CD8-positive, alpha-beta memory T cell (primary cell): ENCODE results near the gene RANBP3. TPM values are rescaled to one million over a fixed set of nuclear protein-coding genes. Genes with fewer than 3 reads are reported as not detected.

Source experiments
- CTCF ChIA-PET: fragments of 350-600 bp; sonication (Branson Sonifier 250); formaldehyde crosslinking; loops from one replicate; lab custom pipeline; 2021; ENCODE audit warnings: antibody characterized with exemption; lab: Charles Lee
- POLR2A ChIA-PET: fragments of 350-600 bp; sonication (Branson Sonifier 250); formaldehyde crosslinking; loops from one replicate; lab custom pipeline; 2021; ENCODE audit warnings: antibody characterized with exemption; lab: Charles Lee
- DNase-seq, 5 donors: peaks; one replicate each; pipeline versions ENCODE4 v3.0.0 to v3.0.0-alpha.2; 2020 to 2022; ENCODE audit warnings: mixed read lengths in 1 of 5
- H3K27ac ChIP-seq: one replicate; pipeline ENCODE4 v1.7.0; 2013; ENCODE audit warnings: low read depth, mild to moderate bottlenecking, low read length, moderate library complexity
- H3K27me3 ChIP-seq: 2 replicates; pipeline ENCODE4 v1.7.0; 2013; ENCODE audit warnings: low read length, mild to moderate bottlenecking; ENCODE audit not compliant: insufficient read depth, poor library complexity, severe bottlenecking
- H3K36me3 ChIP-seq: 2 replicates; pipeline ENCODE4 v1.7.0; 2013; ENCODE audit warnings: mild to moderate bottlenecking, low read length, moderate library complexity; ENCODE audit not compliant: insufficient read depth
- H3K4me1 ChIP-seq: 2 replicates; pipeline ENCODE4 v1.7.0; 2013; ENCODE audit warnings: mild to moderate bottlenecking, low read length, moderate library complexity; ENCODE audit not compliant: insufficient read depth
- H3K4me3 ChIP-seq: 2 replicates; pipeline ENCODE4 v1.7.0; 2013; ENCODE audit warnings: mild to moderate bottlenecking, low read length
- H3K9me3 ChIP-seq: 2 replicates; pipeline ENCODE4 v1.7.0; 2013; ENCODE audit warnings: mild to moderate bottlenecking, low read length
- H3K27ac Mint-ChIP-seq, 8 donors: one replicate each; pipeline ENCODE4 v1.8.0; 2020 to 2021; ENCODE audit warnings: mixed read lengths in 8 of 8, mild to moderate bottlenecking in 6 of 8, inconsistent platforms in 3 of 8, moderate library complexity in 3 of 8
- H3K27me3 Mint-ChIP-seq, 2 donors: one replicate each; pipeline ENCODE4 v1.8.0; 2020 to 2021; ENCODE audit warnings: mixed read lengths in 2 of 2, mild to moderate bottlenecking in 1 of 2, moderate library complexity in 1 of 2
- H3K36me3 Mint-ChIP-seq, 3 donors: one replicate each; pipeline ENCODE4 v1.8.0; 2020 to 2021; ENCODE audit warnings: mixed read lengths in 3 of 3, inconsistent platforms in 1 of 3, mild to moderate bottlenecking in 1 of 3
- H3K4me1 Mint-ChIP-seq, 3 donors: one replicate each; pipeline ENCODE4 v1.8.0; 2020 to 2021; ENCODE audit warnings: mixed read lengths in 3 of 3, inconsistent platforms in 1 of 3, mild to moderate bottlenecking in 1 of 3
- H3K4me3 Mint-ChIP-seq, 7 donors: one replicate each; pipeline ENCODE4 v1.8.0; 2020 to 2021; ENCODE audit warnings: mixed read lengths in 7 of 7, mild to moderate bottlenecking in 6 of 7, moderate library complexity in 4 of 7, inconsistent platforms in 2 of 7
- H3K9me3 Mint-ChIP-seq, 5 donors: one replicate each; pipeline ENCODE4 v1.8.0; 2020 to 2022; ENCODE audit warnings: mixed read lengths in 5 of 5, mild to moderate bottlenecking in 3 of 5, moderate library complexity in 2 of 5, inconsistent platforms in 1 of 5
- polyA plus RNA-seq: library from polyadenylated mRNA; unstranded; fragments of 300-500 nt; fragmentation: Illumina TruSeq; gene quantifications from one replicate; pipeline ENCODE4 v1.2.3, GENCODE V29; 2021
- total RNA-seq, 2 experiments: library from RNA; stranded (reverse); gene quantifications; one replicate each; pipeline ENCODE4 v1.2.3, GENCODE V29; 2021

The RANBP3 gene
- total and polyA plus RNA-seq, 3 experiments from 2014 or later, result 9.7 to 97.6 (median 94.8) TPM

DNA sequence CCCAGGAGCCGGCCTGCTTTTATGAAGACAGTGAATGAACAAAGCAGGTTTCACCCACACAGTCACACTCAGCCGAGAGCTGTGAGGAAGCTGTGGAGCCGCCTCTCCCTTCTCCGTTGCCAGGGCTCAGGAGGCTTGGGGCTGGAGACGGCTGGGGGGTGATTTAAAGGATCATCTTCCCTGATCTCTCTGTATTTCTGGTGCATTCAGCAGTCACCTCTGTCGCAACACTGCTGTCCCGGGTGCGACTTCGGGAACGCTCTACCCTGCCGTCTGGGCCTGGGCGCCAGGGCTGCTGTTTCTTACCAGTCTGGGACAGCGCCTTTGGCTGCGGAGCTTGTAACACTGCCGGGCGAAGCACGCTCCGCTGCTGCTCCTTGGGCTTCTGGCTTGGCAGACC, 45.8 kb downstream of the RANBP3 start:
- H3K27ac ChIP-seq, result no peak overlapping the region
- H3K4me3 ChIP-seq, result no peak overlapping the region
- no peaks in the 10 kb centered on the region for H3K4me1 ChIP-seq
- H3K27me3 ChIP-seq, result no peaks in the 10 kb centered on the region
- Mint-ChIP-seq H3K27me3 (no peaks in the 10 kb centered on the region), H3K36me3 (peaks cover 3 to 86% (median 8%) of the 10 kb centered on the region in 3 donors), H3K4me1 (peaks cover 0 to 2% (median 1%) of the 10 kb centered on the region in 3 donors), H3K27ac (no peak overlapping the region), H3K4me3 (no peak overlapping the region), H3K9me3 (no peaks in the 10 kb centered on the region)
- ChIA-PET POLR2A (no interaction called here), CTCF (no interaction called here)
- no peaks in the 10 kb centered on the region for H3K9me3 ChIP-seq
- DNase-seq, result no peak
- H3K36me3 ChIP-seq, result peaks cover 63% of the 10 kb centered on the region

- Histone ChIP-seq H3K4me1 (no peaks in the 10 kb centered on the region), H3K9me3 (no peaks in the 10 kb centered on the region), H3K27ac (no peak overlapping the region), H3K36me3 (peaks cover 64% of the 10 kb centered on the region), H3K4me3 (no peak overlapping the region), H3K27me3 (no peaks in the 10 kb centered on the region)
- no peak overlapping the region for H3K27ac Mint-ChIP-seq
- peaks cover 3 to 87% (median 8%) of the 10 kb centered on the region in 3 donors for H3K36me3 Mint-ChIP-seq
- peaks cover 0 to 2% (median 1%) of the 10 kb centered on the region in 3 donors for H3K4me1 Mint-ChIP-seq
- no peaks in the 10 kb centered on the region for H3K27me3 Mint-ChIP-seq
- DNase-seq, result no peak
- no peaks in the 10 kb centered on the region for H3K9me3 Mint-ChIP-seq
- CTCF ChIA-PET, result no interaction called here
- H3K4me3 Mint-ChIP-seq, result no peak overlapping the region
- POLR2A ChIA-PET, result no interaction called here
Observed at GRCh38 chr19:5931251-5931650, 46.7 kb downstream of the RANBP3 start.

DNA sequence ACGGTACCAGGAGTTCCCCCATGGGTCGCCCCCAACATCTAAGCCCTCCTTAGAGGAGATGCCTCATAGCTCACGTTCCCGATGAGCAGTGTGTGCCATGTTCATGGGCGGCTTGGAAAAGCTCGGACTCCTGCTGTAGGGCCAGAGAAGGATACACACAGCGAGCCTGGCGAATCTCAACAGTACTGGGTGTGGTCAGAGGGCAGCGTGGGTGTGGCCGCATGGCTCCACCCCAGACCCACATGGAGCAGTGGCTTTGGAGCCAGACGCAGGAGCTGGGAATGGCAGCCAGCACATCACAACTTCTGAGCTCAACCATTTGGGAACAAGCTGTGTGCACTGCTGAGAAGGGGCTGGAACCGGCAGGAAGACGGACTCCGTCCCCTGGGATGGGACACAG, 48.3 kb downstream of the RANBP3 start:
- DNase-seq, result no peak
- no peaks in the 10 kb centered on the region for H3K4me1 ChIP-seq
- no peak overlapping the region for H3K4me3 ChIP-seq
- H3K27me3 Mint-ChIP-seq, result no peaks in the 10 kb centered on the region
- CTCF ChIA-PET, result no interaction called here
- no peak overlapping the region for H3K27ac ChIP-seq
- H3K4me1 Mint-ChIP-seq, result peaks cover 0 to 1% (median 0%) of the 10 kb centered on the region in 3 donors
- no peaks in the 10 kb centered on the region for H3K9me3 Mint-ChIP-seq
- peaks cover 71% of the 10 kb centered on the region for H3K36me3 ChIP-seq
- POLR2A ChIA-PET, result no interaction called here
- H3K9me3 ChIP-seq, result no peaks in the 10 kb centered on the region
- H3K27ac Mint-ChIP-seq, result no peak overlapping the region
- H3K27me3 ChIP-seq, result no peaks in the 10 kb centered on the region
- peaks cover 3 to 86% (median 6%) of the 10 kb centered on the region in 3 donors for H3K36me3 Mint-ChIP-seq
- no peak overlapping the region for H3K4me3 Mint-ChIP-seq

DNA sequence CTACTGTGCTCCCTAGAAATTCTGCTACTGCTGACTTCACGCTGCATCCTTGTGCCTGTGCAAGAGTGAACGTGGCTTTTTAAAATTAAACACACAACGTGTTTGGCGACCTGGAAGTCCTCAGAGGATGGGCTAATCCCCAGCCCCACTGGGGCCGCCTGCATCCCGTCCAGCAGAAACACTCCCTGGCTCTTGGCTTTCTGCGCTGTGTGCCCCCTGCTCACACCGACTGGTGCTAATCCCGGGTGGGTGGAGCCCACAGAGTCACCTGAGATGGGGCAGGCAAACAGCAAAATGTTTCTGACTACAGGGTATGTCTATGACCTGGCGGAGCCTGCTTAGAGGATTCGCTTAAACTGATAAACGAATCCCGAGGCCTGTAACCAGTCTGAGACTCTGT, 48.8 kb downstream of the RANBP3 start:
- H3K27ac Mint-ChIP-seq, result no peak overlapping the region
- ChIA-PET POLR2A (no interaction called here), CTCF (no interaction called here)
- H3K4me1 Mint-ChIP-seq, result peaks cover 0 to 1% (median 0%) of the 10 kb centered on the region in 3 donors
- Histone ChIP-seq H3K4me3 (no peak overlapping the region), H3K9me3 (no peaks in the 10 kb centered on the region), H3K36me3 (peaks cover 75% of the 10 kb centered on the region), H3K27ac (no peak overlapping the region), H3K27me3 (no peaks in the 10 kb centered on the region), H3K4me1 (no peaks in the 10 kb centered on the region)
- no peaks in the 10 kb centered on the region for H3K9me3 Mint-ChIP-seq
- no peak for DNase-seq
- H3K27me3 Mint-ChIP-seq, result no peaks in the 10 kb centered on the region
- peak overlapping the region in 1 of 7 donors; percentile 14 for H3K4me3 Mint-ChIP-seq
- peaks cover 3 to 87% (median 6%) of the 10 kb centered on the region in 3 donors for H3K36me3 Mint-ChIP-seq

DNA sequence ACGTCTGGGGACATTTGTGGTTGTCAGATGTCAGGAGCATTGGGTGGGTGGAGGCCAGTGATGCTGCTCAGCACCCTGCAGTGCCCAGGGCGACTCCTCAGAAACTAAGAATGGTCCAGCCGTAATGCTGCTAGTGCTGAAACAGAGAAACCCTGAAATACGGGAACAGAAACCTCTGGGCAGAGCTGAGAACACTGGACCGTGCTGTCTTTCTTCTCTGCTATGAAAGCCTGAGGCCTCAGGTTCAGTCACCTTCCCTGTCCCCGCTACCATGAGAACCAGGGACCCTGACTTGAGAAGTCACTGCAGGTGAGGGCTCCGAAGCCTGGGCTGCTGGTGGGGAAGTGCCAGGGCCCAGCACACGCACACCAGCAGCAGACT, 50.5 kb downstream of the RANBP3 start:
- Histone ChIP-seq H3K27me3 (no peaks in the 10 kb centered on the region), H3K4me3 (no peak overlapping the region), H3K27ac (no peak overlapping the region), H3K4me1 (no peaks in the 10 kb centered on the region), H3K9me3 (no peaks in the 10 kb centered on the region), H3K36me3 (peaks cover 89% of the 10 kb centered on the region)
- no peak for DNase-seq
- Mint-ChIP-seq H3K4me3 (no peak overlapping the region), H3K9me3 (no peaks in the 10 kb centered on the region), H3K36me3 (peaks cover 3 to 96% (median 12%) of the 10 kb centered on the region in 3 donors), H3K4me1 (peaks cover 0 to 1% (median 0%) of the 10 kb centered on the region in 3 donors), H3K27me3 (no peaks in the 10 kb centered on the region), H3K27ac (peak overlapping the region in 1 of 8 donors; percentile 91)
- ChIA-PET CTCF (no interaction called here), POLR2A (no interaction called here)

DNA sequence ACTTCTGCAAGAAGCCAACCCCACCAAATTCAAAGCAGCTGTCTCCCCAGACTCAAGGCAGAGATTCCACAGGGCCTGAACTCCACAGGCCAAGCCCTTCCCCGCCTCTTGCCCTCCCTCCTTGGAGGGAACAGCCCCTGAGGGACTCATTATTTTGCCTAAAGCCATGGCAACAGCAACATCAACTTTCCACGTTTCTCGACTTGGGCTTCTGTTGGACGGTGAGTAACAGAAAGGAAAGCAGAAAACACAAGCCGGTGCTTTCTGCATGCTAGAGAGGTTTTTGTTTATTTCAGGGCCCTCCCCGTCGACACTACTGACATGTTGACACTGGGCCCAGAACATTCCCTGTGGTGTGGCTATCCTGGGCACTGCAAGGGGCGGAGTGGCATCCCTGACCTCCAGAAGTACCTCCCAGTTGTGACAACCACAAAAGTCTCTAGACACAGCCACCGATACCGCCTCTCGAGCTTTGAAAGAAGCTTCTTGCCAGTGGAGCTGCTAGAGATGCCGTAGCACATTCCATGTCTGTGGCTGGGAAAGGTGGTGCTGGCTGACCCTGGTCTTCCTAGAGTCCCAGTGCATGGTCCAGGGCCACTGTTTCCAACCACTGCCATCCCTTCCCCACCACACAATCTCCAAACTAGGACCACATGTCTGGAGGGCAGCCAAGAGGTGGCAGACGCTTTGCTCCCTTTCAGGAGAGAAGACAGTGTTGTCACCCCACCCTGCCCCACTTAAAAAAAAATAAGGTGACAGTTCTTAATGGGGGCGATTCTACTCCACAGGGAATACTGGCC, 51.1 kb downstream of the RANBP3 start:
- peaks cover 0 to 1% (median 0%) of the 10 kb centered on the region in 3 donors for H3K4me1 Mint-ChIP-seq
- peak overlapping the region in 2 of 8 donors; percentile 23 to 80 for H3K27ac Mint-ChIP-seq
- H3K9me3 Mint-ChIP-seq, result no peaks in the 10 kb centered on the region
- ChIA-PET POLR2A (no interaction called here), CTCF (no interaction called here)
- H3K4me3 ChIP-seq, result no peak overlapping the region
- H3K27ac ChIP-seq, result no peak overlapping the region
- no peak for DNase-seq
- H3K36me3 ChIP-seq, result peaks cover 90% of the 10 kb centered on the region
- no peaks in the 10 kb centered on the region for H3K27me3 ChIP-seq
- no peaks in the 10 kb centered on the region for H3K4me1 ChIP-seq
- H3K36me3 Mint-ChIP-seq, result peaks cover 3 to 98% (median 13%) of the 10 kb centered on the region in 3 donors
- no peaks in the 10 kb centered on the region for H3K27me3 Mint-ChIP-seq
- no peaks in the 10 kb centered on the region for H3K9me3 ChIP-seq
- H3K4me3 Mint-ChIP-seq, result no peak overlapping the region

DNA sequence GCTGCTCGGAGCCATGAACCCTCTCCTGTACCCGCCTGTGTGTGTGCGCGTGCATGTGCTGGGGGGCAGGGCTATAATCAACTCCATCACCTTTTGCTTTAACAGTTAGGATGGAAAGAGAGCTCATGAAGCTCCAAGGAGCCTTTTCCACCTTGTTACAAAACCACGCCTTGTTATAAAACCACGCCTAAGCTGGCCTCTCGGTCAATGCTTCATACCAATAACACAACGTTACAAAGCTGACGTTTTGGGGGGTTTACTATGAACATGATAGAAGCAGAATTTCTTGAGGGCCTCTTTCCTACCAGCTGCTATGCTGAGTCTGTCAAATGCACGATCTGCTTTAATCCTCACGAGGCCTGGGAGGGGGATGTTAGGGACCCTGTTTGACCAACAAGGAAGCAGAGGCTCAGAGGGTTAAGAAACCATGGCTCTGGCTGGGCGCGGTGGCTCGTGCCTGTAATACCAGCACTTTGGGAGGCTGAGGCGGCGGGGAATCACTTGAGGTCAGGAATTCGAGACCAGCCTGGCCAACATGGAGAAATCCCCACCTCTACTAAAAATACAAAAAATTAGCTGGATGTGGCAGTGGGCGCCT, 52.0 kb downstream of the RANBP3 start:
- no peaks in the 10 kb centered on the region for H3K4me1 ChIP-seq
- no peaks in the 10 kb centered on the region for H3K27me3 Mint-ChIP-seq
- H3K27me3 ChIP-seq, result no peaks in the 10 kb centered on the region
- H3K4me3 ChIP-seq, result no peak overlapping the region
- DNase-seq, result no peak
- H3K27ac ChIP-seq, result no peak overlapping the region
- ChIA-PET CTCF (no interaction called here), POLR2A (no interaction called here)
- peaks cover 90% of the 10 kb centered on the region for H3K36me3 ChIP-seq
- H3K9me3 ChIP-seq, result no peaks in the 10 kb centered on the region
- H3K4me3 Mint-ChIP-seq, result no peak overlapping the region
- no peaks in the 10 kb centered on the region for H3K9me3 Mint-ChIP-seq
- peaks cover 3 to 99% (median 14%) of the 10 kb centered on the region in 3 donors for H3K36me3 Mint-ChIP-seq
- peaks cover 0 to 1% (median 0%) of the 10 kb centered on the region in 3 donors for H3K4me1 Mint-ChIP-seq
- no peak overlapping the region for H3K27ac Mint-ChIP-seq

DNA sequence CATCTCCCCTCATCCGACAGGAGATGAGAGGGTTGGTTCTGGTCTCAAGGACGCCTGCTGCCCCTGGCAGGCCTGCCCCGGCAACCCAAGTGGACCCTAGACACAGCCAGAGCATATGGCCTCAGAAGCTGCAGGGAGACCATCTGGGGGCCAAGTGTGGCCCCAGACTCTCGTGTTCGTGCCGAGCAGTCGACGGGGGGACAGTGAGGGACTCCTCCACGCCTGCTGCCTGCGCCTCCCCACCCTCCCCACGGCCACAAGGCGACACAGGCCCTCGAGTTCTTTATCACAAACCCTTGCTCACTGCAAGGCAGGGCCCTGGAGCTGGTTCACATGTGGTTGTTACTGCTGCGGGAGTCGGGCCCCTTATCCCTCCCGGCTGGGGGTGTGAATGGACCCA, 54.6 kb downstream of the RANBP3 start:
- H3K27me3 Mint-ChIP-seq, result no peaks in the 10 kb centered on the region
- H3K4me1 Mint-ChIP-seq, result no peaks in the 10 kb centered on the region
- H3K9me3 Mint-ChIP-seq, result no peaks in the 10 kb centered on the region
- no peak for DNase-seq
- POLR2A ChIA-PET, result no interaction called here
- Histone ChIP-seq H3K36me3 (peaks cover 80% of the 10 kb centered on the region), H3K4me1 (no peaks in the 10 kb centered on the region), H3K9me3 (no peaks in the 10 kb centered on the region), H3K27me3 (no peaks in the 10 kb centered on the region), H3K27ac (no peak overlapping the region), H3K4me3 (no peak overlapping the region)
- H3K4me3 Mint-ChIP-seq, result no peak overlapping the region
- CTCF ChIA-PET, result no interaction called here
- H3K36me3 Mint-ChIP-seq, result peaks cover 3 to 93% (median 9%) of the 10 kb centered on the region in 3 donors
- no peak overlapping the region for H3K27ac Mint-ChIP-seq
